ENCODE results near the gene DNHD1. TPM values are rescaled to one million over a fixed set of nuclear protein-coding genes. Genes with fewer than 3 reads are reported as not detected.

DNHD1 gene
- total and polyA plus RNA-seq, 2 experiments from 2014 or later: 7.3 to 7.9 TPM

- peak overlapping the region; percentile 65 for H3K4me3 ChIP-seq
- peaks cover 18% of the 10 kb centered on the region for H3K4me1 ChIP-seq (ENCODE audit: insufficient read depth)
- H3K27me3 ChIP-seq: no peaks in the 10 kb centered on the region
- no peaks in the 10 kb centered on the region for H4K20me1 ChIP-seq (ENCODE audit: insufficient read depth, poor library complexity, severe bottlenecking)
- peak overlapping the region; percentile 93 for H3K4me2 ChIP-seq
- 20% methylated on average over 27 of the region's 39 CpGs for WGBS (ENCODE audit: low lambda C conversion rate, missing lambda C conversion rate)
- H3K36me3 ChIP-seq (replicated peaks; ENCODE audit: insufficient read depth, low read depth): no peaks in the 10 kb centered on the region
- no peaks in the 10 kb centered on the region for H3K9me3 ChIP-seq (ENCODE audit: low read depth)
- DNase-seq (ENCODE audit: low spot score): no peak
- H3K9me2 ChIP-seq (replicated peaks; ENCODE audit: insufficient read depth): no peaks in the 10 kb centered on the region
- TF ChIP-seq EZH2 (IDR thresholded peaks at IDR 0.05; ENCODE audit: borderline replicate concordance) (no peak), EZH2phosphoT487 (IDR thresholded peaks at IDR 0.05; ENCODE audit: low read depth, severe bottlenecking, unreplicated experiment) (no peak), CTCF (IDR thresholded peaks at IDR 0.05; ENCODE audit: poor library complexity) (no peak)
- peak overlapping the region; percentile 92 for H3K27ac ChIP-seq
- H3K79me2 ChIP-seq: peaks cover 40% of the 10 kb centered on the region
- H2AFZ ChIP-seq: no peak overlapping the region
Measured at GRCh38 chr11:6611092-6611962, 114.2 kb downstream of the DNHD1 start.

GRCh38 chr11:6611963-6612212 is 114.8 kb downstream of the DNHD1 start:
- no peak overlapping the region for H2AFZ ChIP-seq
- WGBS (ENCODE audit: low lambda C conversion rate, missing lambda C conversion rate): 3% methylated on average over 12 of the region's 36 CpGs
- no peak for DNase-seq (ENCODE audit: low spot score)
- peak overlapping the region; percentile 65 for H3K4me3 ChIP-seq
- H3K4me2 ChIP-seq: peak overlapping the region; percentile 93
- H3K79me2 ChIP-seq: peaks cover 36% of the 10 kb centered on the region
- H3K9me2 ChIP-seq (replicated peaks; ENCODE audit: insufficient read depth): no peaks in the 10 kb centered on the region
- no peaks in the 10 kb centered on the region for H4K20me1 ChIP-seq (ENCODE audit: insufficient read depth, poor library complexity, severe bottlenecking)
- no peak for TF ChIP-seq EZH2 (IDR thresholded peaks at IDR 0.05; ENCODE audit: borderline replicate concordance)
- no peak for TF ChIP-seq EZH2phosphoT487 (IDR thresholded peaks at IDR 0.05; ENCODE audit: low read depth, severe bottlenecking, unreplicated experiment)
- no peak for TF ChIP-seq CTCF (IDR thresholded peaks at IDR 0.05; ENCODE audit: poor library complexity)
- peak overlapping the region; percentile 92 for H3K27ac ChIP-seq
- H3K36me3 ChIP-seq (replicated peaks; ENCODE audit: insufficient read depth, low read depth): no peaks in the 10 kb centered on the region
- H3K9me3 ChIP-seq (ENCODE audit: low read depth): no peaks in the 10 kb centered on the region
- peaks cover 14% of the 10 kb centered on the region for H3K4me1 ChIP-seq (ENCODE audit: insufficient read depth)
- no peaks in the 10 kb centered on the region for H3K27me3 ChIP-seq

- H3K36me3 ChIP-seq (replicated peaks; ENCODE audit: insufficient read depth, low read depth): no peaks in the 10 kb centered on the region
- H2AFZ ChIP-seq: peak within 1 kb of the TSS; percentile 43
Measured at GRCh38 chr11:6612213-6613041, 115.3 kb downstream of the DNHD1 start, which contains the start of gene TAF10. TAF10 (minus strand) TSS chr11:6612216; CDS start chr11:6612189, 27 bp downstream.

More at GRCh38 chr11:6612213-6613041, 115.3 kb downstream of the DNHD1 start, which contains the start of gene TAF10:
- DNase-seq (ENCODE audit: low spot score): peak; percentile 98
- H3K27me3 ChIP-seq: no peaks in the 10 kb centered on the region
- peak within 1 kb of the TSS; percentile 98 for H3K27ac ChIP-seq
- TF ChIP-seq CTCF (IDR thresholded peaks at IDR 0.05; ENCODE audit: poor library complexity) (peak; percentile 52), EZH2phosphoT487 (IDR thresholded peaks at IDR 0.05; ENCODE audit: low read depth, severe bottlenecking, unreplicated experiment) (no peak), EZH2 (IDR thresholded peaks at IDR 0.05; ENCODE audit: borderline replicate concordance) (no peak)
- peaks cover 37% of the 10 kb centered on the region for H3K79me2 ChIP-seq
- peak within 1 kb of the TSS; percentile 93 for H3K4me2 ChIP-seq
- 2% methylated on average over 37 of the region's 51 CpGs for WGBS (ENCODE audit: low lambda C conversion rate, missing lambda C conversion rate)
- peaks cover 11% of the 10 kb centered on the region for H3K4me1 ChIP-seq (ENCODE audit: insufficient read depth)
- H3K9me2 ChIP-seq (replicated peaks; ENCODE audit: insufficient read depth): no peaks in the 10 kb centered on the region
- H3K9me3 ChIP-seq (ENCODE audit: low read depth): no peaks in the 10 kb centered on the region
- H3K4me3 ChIP-seq: peak within 1 kb of the TSS; percentile 65
- H4K20me1 ChIP-seq (ENCODE audit: insufficient read depth, poor library complexity, severe bottlenecking): no peaks in the 10 kb centered on the region

Data from hepatocyte (in vitro differentiated cells).